ENCODE results near the gene GUCA1A.
"Not testable (repeated sequence)": the region's sequence is repeated elsewhere in the genome, so short reads cannot be mapped to it uniquely, and the experiment has no call there.

Gene GUCA1A

DNA sequence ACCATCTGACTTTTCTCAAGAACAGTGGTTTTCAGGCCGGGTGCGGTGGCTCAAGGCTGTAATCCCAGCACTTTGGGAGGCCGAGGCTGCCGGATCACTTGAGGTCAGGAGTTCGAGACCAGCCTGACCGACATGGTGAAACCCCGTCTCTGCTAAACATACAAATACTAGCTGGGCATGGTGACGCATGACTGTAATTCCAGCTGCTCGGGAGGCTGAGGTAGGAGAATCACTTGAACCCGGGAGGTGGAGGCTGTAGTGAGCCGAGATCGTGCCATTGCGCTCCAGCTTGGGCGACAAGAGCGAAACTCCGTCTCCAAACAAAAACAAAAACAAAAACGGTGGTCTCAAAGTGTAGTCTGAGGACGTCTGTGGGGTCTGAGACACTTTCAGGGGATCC lies 43.3 kb downstream of the GUCA1A start:
- Histone ChIP-seq H3K4me3 (peak overlapping the region; percentile 75), H3K36me3 (replicated peaks) (peaks cover 27% of the 10 kb centered on the region)
- H3K27me3 ChIP-seq (ENCODE audit: low read depth); H3K4me1 ChIP-seq; DNase-seq (ENCODE audit: low spot score in 2 of 2); H3K9me3 ChIP-seq: not testable (repeated sequence)
- in situ Hi-C loops (cut with MboI; ENCODE audit: low sequenced_read_pairs): loop anchor here (5.0 to 25.0 kb wide), 2 partner anchors 139 to 671 kb away; partner anchors contain the start of gene RPL7L1

- peaks cover 21% of the 10 kb centered on the region for H3K36me3 ChIP-seq (replicated peaks)
- peak overlapping the region; percentile 75 for H3K4me3 ChIP-seq
- no peaks in the 10 kb centered on the region for H3K9me3 ChIP-seq
- peaks cover 5% of the 10 kb centered on the region; the same call in 1 of the 2 replicates for H3K4me1 ChIP-seq
- no peaks in the 10 kb centered on the region for H3K27me3 ChIP-seq (ENCODE audit: low read depth)
- in situ Hi-C loops (cut with MboI; ENCODE audit: low sequenced_read_pairs): loop anchor here (5.0 to 25.0 kb wide), 2 partner anchors 140 to 670 kb away; partner anchors contain the start of gene RPL7L1
- peak in 1 of 2 experiments; percentile 22 for DNase-seq (ENCODE audit: low spot score in 2 of 2)
Measured at GRCh38 chr6:42217157-42217518, 44.0 kb downstream of the GUCA1A start.

DNA sequence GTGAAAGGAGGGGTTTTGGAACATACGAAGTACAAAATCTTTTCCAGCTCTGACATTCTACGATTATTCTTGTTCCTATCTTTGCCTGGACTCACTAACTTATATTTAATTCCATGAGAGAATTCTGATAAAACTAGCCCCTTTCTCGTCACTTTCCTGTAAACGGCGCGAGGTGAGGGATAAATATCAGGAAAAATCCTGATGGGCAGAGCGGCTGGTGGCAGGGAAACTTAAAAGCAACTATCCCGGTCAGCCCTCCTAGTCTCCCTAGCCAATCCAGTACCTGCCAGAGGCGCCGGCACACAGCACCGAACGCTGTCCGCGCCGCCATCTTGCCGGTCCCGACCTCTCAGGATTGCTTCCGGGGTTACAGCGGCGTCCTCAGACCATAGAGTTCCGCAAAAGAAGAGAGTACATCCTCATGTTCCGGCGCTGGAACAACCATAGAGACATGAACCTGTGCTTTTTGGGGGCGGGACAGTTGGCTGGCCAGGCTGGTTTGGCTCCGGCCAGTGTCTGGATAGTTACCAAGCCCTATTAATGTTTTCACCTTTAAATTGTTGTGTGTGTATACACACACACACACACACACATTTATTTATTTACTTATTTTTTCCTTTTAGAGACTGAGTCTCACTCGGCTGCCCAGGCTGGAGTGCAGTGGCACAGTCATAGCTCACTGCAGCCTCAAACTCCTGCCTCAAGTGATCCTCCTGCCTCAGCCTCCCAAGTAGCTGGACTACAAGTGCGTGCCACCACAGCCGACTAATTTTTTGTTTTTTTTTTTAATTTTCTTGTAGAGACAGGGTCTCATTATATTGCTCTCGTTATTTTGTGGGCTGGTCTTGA lies 44.6 kb downstream of the GUCA1A start, which contains the start of gene MRPS10:
MRPS10 (minus strand) TSS at position 343 of the 849 bp plus-strand sequence; CDS start at position 331, 12 bp downstream.
- H3K9me3 ChIP-seq: no peaks in the 10 kb centered on the region
- in situ Hi-C loops (cut with MboI; ENCODE audit: low sequenced_read_pairs): loop anchor here (5.0 to 25.0 kb wide), 2 partner anchors 140 to 670 kb away; partner anchors contain the start of gene RPL7L1
- peaks cover 5% of the 10 kb centered on the region; the same call in 1 of the 2 replicates for H3K4me1 ChIP-seq
- H3K27me3 ChIP-seq (ENCODE audit: low read depth): no peaks in the 10 kb centered on the region
- H3K4me3 ChIP-seq: peak within 1 kb of the TSS; percentile 75
- peaks cover 15% of the 10 kb centered on the region for H3K36me3 ChIP-seq (replicated peaks)
- peak; percentile 95 to 96 for DNase-seq (ENCODE audit: low spot score in 2 of 2)

- in situ Hi-C loops (cut with MboI; ENCODE audit: low sequenced_read_pairs): loop anchor here (25.0 kb wide), 1 partner anchor 666 kb away; the partner anchor contains the start of gene RPL7L1
- Histone ChIP-seq H3K9me3 (no peaks in the 10 kb centered on the region), H3K4me3 (no peak overlapping the region), H3K36me3 (replicated peaks) (no peaks in the 10 kb centered on the region), H3K4me1 (peaks cover 5% of the 10 kb centered on the region; the same call in 1 of the 2 replicates), H3K27me3 (ENCODE audit: low read depth) (no peaks in the 10 kb centered on the region)
- no peak for DNase-seq (ENCODE audit: low spot score in 2 of 2)
Measured at GRCh38 chr6:42220807-42221206, 47.6 kb downstream of the GUCA1A start.

GRCh38 chr6:42221546-42221945 lies 48.4 kb downstream of the GUCA1A start:
- no peaks in the 10 kb centered on the region for H3K9me3 ChIP-seq
- no peak for DNase-seq (ENCODE audit: low spot score in 2 of 2)
- no peaks in the 10 kb centered on the region for H3K27me3 ChIP-seq (ENCODE audit: low read depth)
- H3K36me3 ChIP-seq (replicated peaks): no peaks in the 10 kb centered on the region
- no peak overlapping the region for H3K4me3 ChIP-seq
- peaks cover 4% of the 10 kb centered on the region; the same call in 1 of the 2 replicates for H3K4me1 ChIP-seq
- in situ Hi-C loops (cut with MboI; ENCODE audit: low sequenced_read_pairs): loop anchor here (25.0 kb wide), 1 partner anchor 666 kb away; the partner anchor contains the start of gene RPL7L1

GRCh38 chr6:42222448-42222847 lies 49.3 kb downstream of the GUCA1A start:
- Histone ChIP-seq H3K4me3 (no peak overlapping the region), H3K36me3 (replicated peaks) (peaks cover 5% of the 10 kb centered on the region; the same call in 1 of the 2 replicates), H3K27me3 (ENCODE audit: low read depth) (no peaks in the 10 kb centered on the region), H3K4me1 (peaks cover 3% of the 10 kb centered on the region), H3K9me3 (no peaks in the 10 kb centered on the region)
- DNase-seq (ENCODE audit: low spot score in 2 of 2): no peak
- in situ Hi-C loops (cut with MboI; ENCODE audit: low sequenced_read_pairs): loop anchor here (25.0 kb wide), 1 partner anchor 665 kb away; the partner anchor contains the start of gene RPL7L1

DNA sequence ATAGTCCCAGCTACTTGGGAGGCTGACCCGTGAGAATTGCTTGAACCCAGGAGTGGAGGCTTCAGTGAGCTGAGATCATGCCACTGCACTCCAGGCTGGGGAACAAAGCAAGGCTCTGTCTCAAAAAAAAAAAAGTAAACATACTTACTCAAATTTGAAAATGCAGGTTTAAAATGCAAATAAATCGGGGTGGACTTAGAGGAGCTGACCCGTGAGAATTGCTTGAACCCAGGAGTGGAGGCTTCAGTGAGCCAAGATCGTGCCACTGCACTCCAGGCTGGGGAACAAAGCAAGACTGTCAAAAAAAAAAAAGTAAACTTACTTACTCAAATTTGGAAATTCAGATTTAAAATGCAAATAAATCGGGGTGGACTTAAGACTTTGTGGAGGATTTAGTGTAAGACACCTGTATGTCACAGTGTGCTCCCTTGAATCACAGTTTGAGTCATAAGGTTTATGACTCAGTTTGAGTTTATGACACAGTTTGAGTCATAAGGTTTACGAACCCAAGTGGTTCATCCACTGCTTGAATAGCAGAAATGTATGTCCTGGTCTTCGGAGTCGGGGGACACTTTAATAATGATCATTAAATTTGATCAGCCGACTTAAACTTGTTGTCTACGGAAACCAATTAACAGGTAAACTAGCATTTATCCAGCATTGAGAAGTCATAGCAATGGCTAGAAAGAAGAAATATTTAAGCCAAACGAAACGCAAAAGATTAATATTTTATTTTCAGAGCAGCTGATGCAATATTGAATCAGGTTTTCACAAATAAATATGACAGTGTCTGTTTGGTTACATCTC lies 51.3 kb downstream of the GUCA1A start:
- Histone ChIP-seq H3K27me3 (ENCODE audit: low read depth) (no peaks in the 10 kb centered on the region), H3K4me3 (no peak overlapping the region), H3K4me1 (peaks cover 3% of the 10 kb centered on the region), H3K9me3 (no peaks in the 10 kb centered on the region), H3K36me3 (replicated peaks) (peaks cover 8% of the 10 kb centered on the region; the same call in 1 of the 2 replicates)
- in situ Hi-C loops (cut with MboI; ENCODE audit: low sequenced_read_pairs): loop anchor here (25.0 kb wide), 1 partner anchor 663 kb away; the partner anchor contains the start of gene RPL7L1
- DNase-seq (ENCODE audit: low spot score in 2 of 2): no peak

GRCh38 chr6:42225029-42225339 lies 51.8 kb downstream of the GUCA1A start:
- no peaks in the 10 kb centered on the region for H3K27me3 ChIP-seq (ENCODE audit: low read depth)
- peaks cover 3% of the 10 kb centered on the region for H3K4me1 ChIP-seq
- in situ Hi-C loops (cut with MboI; ENCODE audit: low sequenced_read_pairs): no loop called here
- H3K36me3 ChIP-seq (replicated peaks): peaks cover 8% of the 10 kb centered on the region; the same call in 1 of the 2 replicates
- H3K9me3 ChIP-seq: no peaks in the 10 kb centered on the region
- no peak overlapping the region for H3K4me3 ChIP-seq
- no peak for DNase-seq (ENCODE audit: low spot score in 2 of 2)

- Histone ChIP-seq H3K36me3 (replicated peaks) (peaks cover 8% of the 10 kb centered on the region; the same call in 1 of the 2 replicates), H3K9me3 (no peaks in the 10 kb centered on the region), H3K4me3 (no peak overlapping the region), H3K27me3 (ENCODE audit: low read depth) (no peaks in the 10 kb centered on the region), H3K4me1 (peaks cover 3% of the 10 kb centered on the region)
- DNase-seq (ENCODE audit: low spot score in 2 of 2): no peak
- in situ Hi-C loops (cut with MboI; ENCODE audit: low sequenced_read_pairs): no loop called here
Measured at GRCh38 chr6:42225419-42225818, 52.3 kb downstream of the GUCA1A start.

GRCh38 chr6:42226161-42226611 lies 53.0 kb downstream of the GUCA1A start:
- Histone ChIP-seq H3K9me3 (no peaks in the 10 kb centered on the region), H3K4me1 (peaks cover 3% of the 10 kb centered on the region), H3K4me3 (no peak overlapping the region), H3K27me3 (ENCODE audit: low read depth) (no peaks in the 10 kb centered on the region), H3K36me3 (replicated peaks) (peaks cover 8% of the 10 kb centered on the region; the same call in 1 of the 2 replicates)
- in situ Hi-C loops (cut with MboI; ENCODE audit: low sequenced_read_pairs): no loop called here
- no peak for DNase-seq (ENCODE audit: low spot score in 2 of 2)

- DNase-seq (ENCODE audit: low spot score in 2 of 2): peak in 1 of 2 experiments; percentile 42
- H3K9me3 ChIP-seq: no peaks in the 10 kb centered on the region
- peaks cover 8% of the 10 kb centered on the region; the same call in 1 of the 2 replicates for H3K36me3 ChIP-seq (replicated peaks)
- in situ Hi-C loops (cut with MboI; ENCODE audit: low sequenced_read_pairs): no loop called here
- H3K4me3 ChIP-seq: no peak overlapping the region
- H3K27me3 ChIP-seq (ENCODE audit: low read depth): no peaks in the 10 kb centered on the region
- peaks cover 3% of the 10 kb centered on the region for H3K4me1 ChIP-seq
Measured at GRCh38 chr6:42226645-42227143, 53.5 kb downstream of the GUCA1A start.

DNA sequence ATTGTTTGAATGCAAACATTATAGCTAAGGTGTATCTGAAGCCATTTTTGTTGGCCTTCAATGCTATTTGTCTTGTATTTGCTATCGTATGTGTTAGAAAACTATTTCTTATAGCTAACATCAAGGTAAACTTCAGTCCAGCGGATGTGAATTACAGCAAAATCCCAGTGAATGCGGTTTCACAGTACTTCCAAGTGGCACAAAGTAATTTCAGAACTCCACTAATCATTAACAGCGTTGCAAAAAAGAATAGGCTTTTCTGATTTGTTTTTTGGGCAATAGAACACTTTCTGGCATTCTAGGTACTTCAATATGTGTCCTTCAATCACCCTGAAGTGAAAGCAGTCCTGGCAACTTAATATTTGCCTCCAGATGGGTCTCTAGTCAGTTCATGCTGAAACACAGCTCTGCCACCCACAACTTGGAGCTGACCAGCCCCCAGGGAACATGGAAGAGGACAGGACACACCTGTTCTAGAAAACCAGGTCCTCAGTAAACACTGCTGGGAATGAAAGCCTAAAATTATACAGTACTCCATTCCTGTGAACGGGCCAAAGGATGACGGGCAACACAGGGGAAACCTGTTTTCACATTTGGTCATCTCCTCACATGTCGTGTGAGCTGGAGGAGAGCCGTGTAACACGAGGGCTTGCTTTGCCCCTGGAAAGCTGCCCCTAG lies 54.1 kb downstream of the GUCA1A start:
- DNase-seq (ENCODE audit: low spot score in 2 of 2): no peak
- H3K27me3 ChIP-seq (ENCODE audit: low read depth): no peaks in the 10 kb centered on the region
- H3K4me1 ChIP-seq: peaks cover 3% of the 10 kb centered on the region

GRCh38 chr6:42228305-42228704 lies 55.1 kb downstream of the GUCA1A start:
- no peak for DNase-seq (ENCODE audit: low spot score in 2 of 2)

More for the DNA sequence above, 54.1 kb downstream of the GUCA1A start:
- H3K36me3 ChIP-seq (replicated peaks): peaks cover 15% of the 10 kb centered on the region
- H3K9me3 ChIP-seq: no peaks in the 10 kb centered on the region
- in situ Hi-C loops (cut with MboI; ENCODE audit: low sequenced_read_pairs): no loop called here
- H3K4me3 ChIP-seq: no peak overlapping the region

More at GRCh38 chr6:42228305-42228704, 55.1 kb downstream of the GUCA1A start:
- H3K4me3 ChIP-seq: no peak overlapping the region
- no peaks in the 10 kb centered on the region for H3K9me3 ChIP-seq
- in situ Hi-C loops (cut with MboI; ENCODE audit: low sequenced_read_pairs): no loop called here
- no peaks in the 10 kb centered on the region for H3K27me3 ChIP-seq (ENCODE audit: low read depth)
- H3K36me3 ChIP-seq (replicated peaks): peaks cover 18% of the 10 kb centered on the region
- peaks cover 3% of the 10 kb centered on the region for H3K4me1 ChIP-seq
